SK-N-SH (cell line): ENCODE measurements around the gene EIPR1. TPM values are rescaled to one million over a fixed set of nuclear protein-coding genes. Genes with fewer than 3 reads are reported as not detected.

ENCODE experiments used
- CTCF ChIA-PET: fragments of 300-600, 350-600 bp; formaldehyde crosslinking; extraction: SDS; loops from one replicate; lab custom pipeline; 2021; lab: Yijun Ruan, JAX
- POLR2A ChIA-PET: fragments of 350-600 bp; sonication (Branson Sonifier 250); formaldehyde crosslinking; extraction: SDS; loops from one replicate; lab custom pipeline; 2020; ENCODE audit warnings: antibody characterized with exemption, inconsistent platforms; lab: Yijun Ruan, JAX
- DNase-seq: peaks from one replicate; pipeline ENCODE4 v3.0.0; 2012
- H2AFZ ChIP-seq: fragments of 200-600 bp; sonication (generic); 2 replicates; pipeline ENCODE4 v1.8.1; 2016; ENCODE audit warnings: antibody characterized with exemption, mild to moderate bottlenecking, low read depth
- H3F3A ChIP-seq: fragments of 200-600 bp; sonication (generic); replicated peaks from 2 replicates; pipeline ENCODE3; 2016; ENCODE audit warnings: antibody characterized with exemption, mild to moderate bottlenecking; ENCODE audit not compliant: insufficient read depth
- H3K27ac ChIP-seq, 2 experiments: fragments of 200-500 bp in 1 of 2; fragments of 200-600 bp in 1 of 2; sonication (Bioruptor generic) in 1 of 2; sonication (generic), shearing (Covaris generic) in 1 of 2; 2 replicates each; pipeline versions ENCODE4 v1.5.1 to v1.6.1; 2014 to 2016; ENCODE audit warnings: low read depth in 2 of 2, inconsistent platforms in 1 of 2, low read length in 1 of 2, mild to moderate bottlenecking in 1 of 2, mixed read lengths in 1 of 2
- H3K27me3 ChIP-seq: fragments of 200-600 bp; sonication (generic), shearing (Covaris generic); 2 replicates; pipeline ENCODE4 v1.6.1; 2016; ENCODE audit warnings: mixed run types; ENCODE audit not compliant: insufficient read depth
- H3K36me3 ChIP-seq, 2 experiments: fragments of 200-500 bp in 1 of 2; fragments of 200-600 bp in 1 of 2; sonication (Bioruptor generic) in 1 of 2; sonication (generic) in 1 of 2; replicated peaks in 1 of 2; 2 replicates each; pipeline versions ENCODE3 to v1.5.1; 2014 to 2016; ENCODE audit warnings: low read length in 1 of 2, mild to moderate bottlenecking in 1 of 2; ENCODE audit not compliant: insufficient read depth in 2 of 2, control insufficient read depth in 1 of 2
- H3K4me1 ChIP-seq, 2 experiments: fragments of 200-500 bp in 1 of 2; fragments of 200-600 bp in 1 of 2; sonication (Bioruptor generic) in 1 of 2; sonication (generic), shearing (Covaris generic) in 1 of 2; 2 replicates each; pipeline versions ENCODE4 v1.5.1 to v1.6.1; 2014 to 2016; ENCODE audit warnings: low read depth in 1 of 2, low read length in 1 of 2, mixed run types in 1 of 2; ENCODE audit not compliant: insufficient read depth in 2 of 2, control insufficient read depth in 1 of 2
- H3K4me2 ChIP-seq: fragments of 200-600 bp; sonication (generic), shearing (Covaris generic); 2 replicates; pipeline ENCODE4 v1.6.1; 2017; ENCODE audit warnings: mixed run types
- H3K4me3 ChIP-seq, 2 experiments: fragments of 200-500 bp in 1 of 2; fragments of 200-600 bp in 1 of 2; sonication (Bioruptor generic) in 1 of 2; sonication (generic), shearing (Covaris generic) in 1 of 2; 2 replicates each; pipeline versions ENCODE4 v1.5.1 to v1.8.1; 2014 to 2016; ENCODE audit warnings: low read depth in 2 of 2, inconsistent platforms in 1 of 2, low read length in 1 of 2, mild to moderate bottlenecking in 1 of 2, mixed read lengths in 1 of 2, moderate library complexity in 1 of 2
- H3K79me2 ChIP-seq: fragments of 200-600 bp; sonication (generic); 2 replicates; pipeline ENCODE4 v1.8.1; 2017; ENCODE audit warnings: mild to moderate bottlenecking; ENCODE audit not compliant: insufficient read depth
- H3K9ac ChIP-seq: fragments of 200-600 bp; sonication (generic); 2 replicates; pipeline ENCODE4 v1.6.1; 2017; ENCODE audit warnings: mixed run types
- H3K9me2 ChIP-seq: fragments of 200-600 bp; sonication (generic); 2 replicates; pipeline ENCODE4 v1.6.1; 2017; ENCODE audit warnings: mixed run types
- H3K9me3 ChIP-seq: fragments of 200-600 bp; sonication (generic); 2 replicates; pipeline ENCODE4 v1.6.1; 2017; ENCODE audit warnings: mixed run types, mild to moderate bottlenecking, moderate library complexity
- H4K20me1 ChIP-seq: fragments of 200-600 bp; sonication (generic); 2 replicates; pipeline ENCODE4 v1.6.1; 2017; ENCODE audit warnings: mild to moderate bottlenecking, mixed run types; ENCODE audit not compliant: insufficient read depth
- CHD2 ChIP-seq: fragments of 150-350 bp; IDR thresholded peaks from 2 replicates; pipeline ENCODE4 v1.6.1; 2018; ENCODE audit warnings: low read length; ENCODE audit not compliant: partially characterized antibody
- EP300 ChIP-seq, 2 experiments: IDR thresholded peaks; 2 replicates each; pipeline versions ENCODE4 v1.4.0 to v1.6.1; 2012; ENCODE audit warnings: borderline replicate concordance in 1 of 2, low read depth in 1 of 2, low read length in 1 of 2
- FOXJ3 ChIP-seq: sonication (generic); formaldehyde crosslinking; IDR thresholded peaks from 2 replicates; pipeline ENCODE4 v1.5.1; 2020; ENCODE audit warnings: mild to moderate bottlenecking, missing genetic modification reagents
- GATA2 ChIP-seq: sonication (generic); formaldehyde crosslinking; IDR thresholded peaks from 2 replicates; pipeline ENCODE4 v1.5.0; 2020; ENCODE audit warnings: mild to moderate bottlenecking, missing genetic modification reagents
- JUND ChIP-seq: IDR thresholded peaks from 2 replicates; pipeline ENCODE4 v1.4.0; 2012
- MEF2A ChIP-seq: IDR thresholded peaks from 2 replicates; pipeline ENCODE4 v1.4.0; 2012; ENCODE audit warnings: low read depth, borderline replicate concordance
- MXI1 ChIP-seq: IDR thresholded peaks from 2 replicates; pipeline ENCODE4 v1.6.1; 2012; ENCODE audit warnings: mild to moderate bottlenecking, low read depth, low read length, improper control_type of control experiment
- NFIC ChIP-seq: IDR thresholded peaks from 2 replicates; pipeline ENCODE4 v1.4.0; 2012; ENCODE audit warnings: borderline replicate concordance
- POLR2AphosphoS5 ChIP-seq: IDR thresholded peaks from 2 replicates; pipeline ENCODE4 v1.6.1; 2012; ENCODE audit warnings: low read depth, low read length
- RAD21 ChIP-seq: IDR thresholded peaks from 2 replicates; pipeline ENCODE4 v1.6.1; 2012; ENCODE audit warnings: mild to moderate bottlenecking, low read length
- RCOR1 ChIP-seq: fragments of 150-350 bp; IDR thresholded peaks from 2 replicates; pipeline ENCODE4 v1.6.1; 2017; ENCODE audit warnings: antibody characterized with exemption, low read length
- RFX5 ChIP-seq: IDR thresholded peaks from 2 replicates; pipeline ENCODE4 v1.6.1; 2012; ENCODE audit warnings: mild to moderate bottlenecking, improper control_type of control experiment, low read length
- YY1 ChIP-seq: IDR thresholded peaks from 2 replicates; pipeline ENCODE4 v1.4.0; 2012; ENCODE audit warnings: low read depth, mild to moderate bottlenecking
- WGBS: methylation state at CpG from one replicate; pipeline ENCODE4 v1.1.6; 2017; ENCODE audit warnings: low lambda C conversion rate; 5-methylcytosine and 5-hydroxymethylcytosine counted together
- polyA plus RNA-seq, 3 experiments: library from polyadenylated mRNA; depleted of rRNA; stranded (reverse); fragments of >200 nt; gene quantifications; 2 replicates each; pipeline ENCODE4 v1.2.3, GENCODE V29; 2012
- TF ChIP-seq, protein P1 (sequence below): fragments of 150-350 bp; IDR thresholded peaks from 2 replicates; pipeline ENCODE4 v1.6.1; 2017; ENCODE audit warnings: antibody characterized with exemption, low read length, low read depth, borderline replicate concordance
- TF ChIP-seq, protein P2 (sequence below): IDR thresholded peaks from 2 replicates; pipeline ENCODE4 v1.6.1; 2012; ENCODE audit warnings: mild to moderate bottlenecking, low read depth, low read length, moderate library complexity
- TF ChIP-seq, protein P3 (sequence below): IDR thresholded peaks from 2 replicates; pipeline ENCODE4 v1.4.0; 2012; ENCODE audit warnings: low read depth, borderline replicate concordance

The EIPR1 gene
- polyA plus RNA-seq, 1 of the 3 experiments (the other 2 are of a cell fraction) = 85.9 TPM

DNA sequence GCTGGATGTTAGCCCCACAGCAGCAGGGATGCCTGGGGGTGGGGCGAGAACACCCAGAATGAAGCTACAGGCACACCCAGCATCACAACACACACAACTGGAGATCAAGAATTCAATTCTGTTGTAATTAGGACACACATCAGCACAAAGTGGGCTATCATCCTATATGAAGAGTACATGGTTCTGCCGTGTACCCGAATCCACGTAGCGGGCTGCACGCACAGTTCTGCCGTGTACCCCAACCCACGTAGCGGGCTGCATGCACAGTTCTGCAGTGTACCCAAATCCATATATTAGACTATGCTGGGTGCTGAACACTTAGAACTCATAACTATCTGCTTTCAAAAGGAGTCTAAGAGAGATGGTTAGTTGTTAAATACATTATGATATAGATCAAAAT lies 86.5 kb downstream of the EIPR1 start:
- Histone ChIP-seq H3K9ac (no peak overlapping the region), H3K9me2 (no peaks in the 10 kb centered on the region), H3K9me3 (no peaks in the 10 kb centered on the region), H3K4me2 (no peak overlapping the region), H4K20me1 (peaks cover 8% of the 10 kb centered on the region; the same call in 1 of the 2 replicates), H2AFZ (no peak overlapping the region), H3K79me2 (peaks cover 23% of the 10 kb centered on the region; the same call in 1 of the 2 replicates), H3K27ac (peak overlapping the region in 1 of 2 experiments; percentile 84; a peak in 2 of 4 replicates), H3K4me1 (peaks cover 0 to 91% of the 10 kb centered on the region in 2 experiments; a peak in 2 of 4 replicates), H3K27me3 (no peaks in the 10 kb centered on the region), H3K36me3 (no peaks in the 10 kb centered on the region), H3K4me3 (no peak overlapping the region), H3F3A (peaks cover 6% of the 10 kb centered on the region)
- ChIA-PET CTCF (interaction anchor here (1.6 to 1.7 kb wide), 2 partner anchors 12 to 28 kb away, joined by 5 to 10 read pairs; no protein-coding TSS in a partner anchor), POLR2A (no interaction called here)
- DNase-seq = no peak
- 95% methylated on average over 9 of the region's 9 CpGs for WGBS
- TF ChIP-seq POLR2AphosphoS5 (no peak), NFIC (no peak), JUND (no peak), CHD2 (no peak), EP300 (IDR thresholded peaks at IDR 0.05; ENCODE audit: borderline replicate concordance in 1 of 2, low read depth in 1 of 2, low read length in 1 of 2) (no peak), RCOR1 (no peak), RFX5 (no peak), MXI1 (no peak), YY1 (no peak)
- TF ChIP-seq, protein P1, sequence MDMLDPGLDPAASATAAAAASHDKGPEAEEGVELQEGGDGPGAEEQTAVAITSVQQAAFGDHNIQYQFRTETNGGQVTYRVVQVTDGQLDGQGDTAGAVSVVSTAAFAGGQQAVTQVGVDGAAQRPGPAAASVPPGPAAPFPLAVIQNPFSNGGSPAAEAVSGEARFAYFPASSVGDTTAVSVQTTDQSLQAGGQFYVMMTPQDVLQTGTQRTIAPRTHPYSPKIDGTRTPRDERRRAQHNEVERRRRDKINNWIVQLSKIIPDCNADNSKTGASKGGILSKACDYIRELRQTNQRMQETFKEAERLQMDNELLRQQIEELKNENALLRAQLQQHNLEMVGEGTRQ = no peak

GRCh38 chr2:3290655-3291054 lies 87.0 kb downstream of the EIPR1 start:
- Histone ChIP-seq H3K9me3 (no peaks in the 10 kb centered on the region), H3K79me2 (peaks cover 24% of the 10 kb centered on the region; the same call in 1 of the 2 replicates), H4K20me1 (peaks cover 8% of the 10 kb centered on the region; the same call in 1 of the 2 replicates), H3K27me3 (no peaks in the 10 kb centered on the region), H3K9ac (no peak overlapping the region), H3K4me2 (no peak overlapping the region), H3K4me1 (peaks cover 0 to 93% of the 10 kb centered on the region in 2 experiments; a peak in 2 of 4 replicates), H3K36me3 (no peaks in the 10 kb centered on the region)
- 66% methylated on average over 12 of the region's 12 CpGs for WGBS
- no peak for TF ChIP-seq POLR2AphosphoS5
- TF ChIP-seq, protein P2, sequence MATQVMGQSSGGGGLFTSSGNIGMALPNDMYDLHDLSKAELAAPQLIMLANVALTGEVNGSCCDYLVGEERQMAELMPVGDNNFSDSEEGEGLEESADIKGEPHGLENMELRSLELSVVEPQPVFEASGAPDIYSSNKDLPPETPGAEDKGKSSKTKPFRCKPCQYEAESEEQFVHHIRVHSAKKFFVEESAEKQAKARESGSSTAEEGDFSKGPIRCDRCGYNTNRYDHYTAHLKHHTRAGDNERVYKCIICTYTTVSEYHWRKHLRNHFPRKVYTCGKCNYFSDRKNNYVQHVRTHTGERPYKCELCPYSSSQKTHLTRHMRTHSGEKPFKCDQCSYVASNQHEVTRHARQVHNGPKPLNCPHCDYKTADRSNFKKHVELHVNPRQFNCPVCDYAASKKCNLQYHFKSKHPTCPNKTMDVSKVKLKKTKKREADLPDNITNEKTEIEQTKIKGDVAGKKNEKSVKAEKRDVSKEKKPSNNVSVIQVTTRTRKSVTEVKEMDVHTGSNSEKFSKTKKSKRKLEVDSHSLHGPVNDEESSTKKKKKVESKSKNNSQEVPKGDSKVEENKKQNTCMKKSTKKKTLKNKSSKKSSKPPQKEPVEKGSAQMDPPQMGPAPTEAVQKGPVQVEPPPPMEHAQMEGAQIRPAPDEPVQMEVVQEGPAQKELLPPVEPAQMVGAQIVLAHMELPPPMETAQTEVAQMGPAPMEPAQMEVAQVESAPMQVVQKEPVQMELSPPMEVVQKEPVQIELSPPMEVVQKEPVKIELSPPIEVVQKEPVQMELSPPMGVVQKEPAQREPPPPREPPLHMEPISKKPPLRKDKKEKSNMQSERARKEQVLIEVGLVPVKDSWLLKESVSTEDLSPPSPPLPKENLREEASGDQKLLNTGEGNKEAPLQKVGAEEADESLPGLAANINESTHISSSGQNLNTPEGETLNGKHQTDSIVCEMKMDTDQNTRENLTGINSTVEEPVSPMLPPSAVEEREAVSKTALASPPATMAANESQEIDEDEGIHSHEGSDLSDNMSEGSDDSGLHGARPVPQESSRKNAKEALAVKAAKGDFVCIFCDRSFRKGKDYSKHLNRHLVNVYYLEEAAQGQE = no peak
- peak; percentile 21; the same call in 1 of the 2 replicates for TF ChIP-seq RAD21
- peak; percentile 69 for TF ChIP-seq MXI1
- TF ChIP-seq EP300 (IDR thresholded peaks at IDR 0.05; ENCODE audit: borderline replicate concordance in 1 of 2, low read depth in 1 of 2, low read length in 1 of 2) = peak in 1 of 2 experiments; percentile 40; a peak in 1 of 4 replicates
- TF ChIP-seq, protein P3, sequence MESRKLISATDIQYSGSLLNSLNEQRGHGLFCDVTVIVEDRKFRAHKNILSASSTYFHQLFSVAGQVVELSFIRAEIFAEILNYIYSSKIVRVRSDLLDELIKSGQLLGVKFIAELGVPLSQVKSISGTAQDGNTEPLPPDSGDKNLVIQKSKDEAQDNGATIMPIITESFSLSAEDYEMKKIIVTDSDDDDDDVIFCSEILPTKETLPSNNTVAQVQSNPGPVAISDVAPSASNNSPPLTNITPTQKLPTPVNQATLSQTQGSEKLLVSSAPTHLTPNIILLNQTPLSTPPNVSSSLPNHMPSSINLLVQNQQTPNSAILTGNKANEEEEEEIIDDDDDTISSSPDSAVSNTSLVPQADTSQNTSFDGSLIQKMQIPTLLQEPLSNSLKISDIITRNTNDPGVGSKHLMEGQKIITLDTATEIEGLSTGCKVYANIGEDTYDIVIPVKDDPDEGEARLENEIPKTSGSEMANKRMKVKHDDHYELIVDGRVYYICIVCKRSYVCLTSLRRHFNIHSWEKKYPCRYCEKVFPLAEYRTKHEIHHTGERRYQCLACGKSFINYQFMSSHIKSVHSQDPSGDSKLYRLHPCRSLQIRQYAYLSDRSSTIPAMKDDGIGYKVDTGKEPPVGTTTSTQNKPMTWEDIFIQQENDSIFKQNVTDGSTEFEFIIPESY = no peak
- no peak for TF ChIP-seq NFIC
- TF ChIP-seq MEF2A = no peak
- TF ChIP-seq GATA2 (CRISPR knock-in tag) = peak; percentile 67
- peak; percentile 40 for TF ChIP-seq RCOR1
- peak; percentile 40 for TF ChIP-seq CHD2
- peak; percentile 65; the same call in 1 of the 2 replicates for TF ChIP-seq FOXJ3 (CRISPR knock-in tag)
- TF ChIP-seq, all 33 proteins: peak for 7
- peak; percentile 85 for DNase-seq
- POLR2A ChIA-PET = no interaction called here
- Histone ChIP-seq H2AFZ (no peak overlapping the region), H3K9me2 (no peaks in the 10 kb centered on the region), H3F3A (peaks cover 6% of the 10 kb centered on the region), H3K27ac (peak overlapping the region in 1 of 2 experiments; percentile 84; a peak in 2 of 4 replicates), H3K4me3 (no peak overlapping the region)
- CTCF ChIA-PET = interaction anchor here (1.6 to 1.7 kb wide), 2 partner anchors 12 to 28 kb away, joined by 5 to 10 read pairs; no protein-coding TSS in a partner anchor
